Activated CD4-positive, CD25-positive, alpha-beta regulatory T cell treated with anti-CD3 and anti-CD28 coated beads, Interleukin-2, amount 50 U/mL, for 72 hours (primary cell): ENCODE results near the gene PRUNE1.

ENCODE experiments used
- DNase-seq: peaks from one replicate; pipeline ENCODE4 v3.0.0; 2021

Gene PRUNE1

DNA sequence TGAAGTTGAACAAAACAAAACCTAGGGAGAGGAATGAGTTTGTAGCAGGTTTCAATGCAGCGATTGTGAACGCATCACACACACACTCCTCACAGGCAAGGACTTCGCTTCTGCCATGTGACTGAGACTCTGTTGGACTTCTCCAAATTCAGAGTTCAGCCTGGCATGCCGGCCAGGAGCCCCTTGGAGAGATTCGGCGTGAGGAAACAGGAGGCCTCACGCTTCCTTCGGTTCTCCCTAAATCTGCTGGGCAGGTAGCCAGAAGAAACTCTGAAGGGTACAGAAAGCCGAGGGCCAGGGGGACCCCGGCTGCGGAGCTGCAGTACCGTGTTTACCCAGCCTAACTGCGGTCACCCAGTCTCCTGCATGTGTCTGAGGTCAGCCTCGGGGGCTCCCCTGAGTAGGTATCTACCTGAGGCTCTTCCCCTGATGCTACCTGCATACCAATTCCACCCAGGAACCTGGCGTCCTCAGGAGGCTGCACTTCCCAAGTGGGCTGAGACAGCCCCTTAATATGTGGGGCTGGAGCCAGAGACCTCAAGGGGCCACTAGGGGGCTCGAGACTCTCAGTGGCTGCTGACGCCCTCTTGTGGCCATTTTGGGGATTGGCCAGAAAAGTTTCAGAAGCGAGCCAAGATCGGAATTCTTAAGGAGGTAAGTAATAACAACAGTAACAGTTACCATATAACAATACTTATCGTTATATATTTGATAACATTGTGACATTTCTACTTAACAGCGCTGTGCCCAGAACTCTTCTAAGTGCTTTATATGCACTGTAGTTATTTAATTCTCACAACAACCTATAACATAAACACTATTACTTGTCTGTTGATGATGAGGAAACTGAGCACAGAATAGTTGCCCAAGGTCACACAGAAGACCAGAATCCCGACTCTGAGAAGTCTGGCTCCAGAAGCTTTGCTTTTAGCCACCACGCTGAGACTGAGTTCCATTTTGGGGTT, 28.9 kb upstream of the PRUNE1 start:
- peak; percentile 80 for DNase-seq

DNA sequence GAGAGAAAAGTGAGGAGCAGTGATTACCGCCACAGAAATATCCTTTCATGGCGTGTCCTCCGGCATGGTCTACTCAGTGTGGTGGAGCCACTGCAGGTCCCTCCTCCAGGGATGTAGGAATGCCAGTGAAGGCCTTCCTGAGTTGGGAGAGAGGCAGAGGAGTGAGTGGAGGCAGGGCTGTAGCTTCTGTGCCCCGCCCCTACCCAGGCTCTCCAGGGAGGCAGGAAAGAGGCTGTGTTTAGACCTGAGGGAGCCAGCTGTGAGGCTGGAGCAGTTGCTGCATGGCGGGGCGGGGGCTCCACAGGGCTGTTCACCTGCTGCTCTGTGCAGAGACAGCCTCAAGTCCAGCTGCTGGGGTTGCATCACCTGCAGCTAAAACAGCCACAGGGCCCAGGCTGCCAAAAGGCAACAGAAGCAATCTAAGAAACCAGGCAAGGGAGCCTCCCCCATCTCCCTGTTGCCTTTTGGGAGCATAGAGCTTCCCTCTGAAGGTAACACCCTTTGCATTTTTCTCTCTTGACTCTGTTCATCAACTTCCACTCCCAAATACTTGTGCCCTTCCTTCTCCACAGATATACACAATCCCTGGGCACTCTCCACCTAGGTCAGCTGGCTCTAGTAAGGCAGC, 27.0 kb upstream of the PRUNE1 start:
- no peak for DNase-seq

DNA sequence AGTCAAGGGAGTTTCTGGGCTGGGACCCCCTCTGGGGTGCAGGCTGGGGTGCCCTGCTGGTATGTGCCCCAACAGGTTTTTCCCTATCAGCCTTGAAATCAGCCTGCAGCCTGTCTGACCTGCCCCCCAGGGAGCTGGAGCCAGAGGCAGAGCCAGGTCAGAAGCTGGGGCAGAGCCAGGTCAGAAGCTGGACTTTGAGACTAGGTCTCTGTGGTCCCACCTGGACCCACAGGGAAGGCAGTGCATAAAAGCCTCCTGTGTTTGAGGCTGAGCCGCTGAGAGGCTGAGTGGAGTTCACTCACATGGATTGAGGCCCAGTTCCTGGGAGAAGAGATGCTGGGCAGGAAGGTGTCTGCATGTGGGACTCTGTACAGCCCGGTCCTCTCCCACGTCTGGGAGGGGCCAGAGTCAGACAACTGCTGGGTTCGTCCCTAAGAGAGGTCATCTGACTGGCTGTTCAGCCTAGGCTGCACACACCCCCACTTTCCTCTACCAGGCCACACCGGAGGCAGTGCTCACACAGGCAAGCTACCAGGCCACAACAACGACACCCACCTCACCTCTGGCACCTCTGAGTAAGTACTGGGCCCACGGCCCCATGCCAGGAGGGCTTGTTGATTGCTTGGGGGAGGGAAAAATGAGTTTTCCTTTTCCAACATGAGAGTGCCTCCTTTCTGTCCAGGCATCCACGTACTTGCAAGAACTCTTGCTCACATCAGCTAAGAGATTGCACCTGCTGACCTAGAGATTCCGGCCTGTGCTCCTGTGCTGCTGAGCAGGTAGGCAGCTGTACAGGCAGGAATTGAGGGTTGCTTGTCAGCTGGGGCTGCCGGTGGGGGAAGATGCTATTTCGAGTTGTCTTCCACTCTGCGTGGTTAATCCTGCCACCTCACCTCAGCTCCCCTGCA, 26.2 kb upstream of the PRUNE1 start, which contains the start of gene ANXA9:
Gene ANXA9 (plus strand): TSS at position 488 of the 908 bp plus-strand sequence. CDS start 814 bp downstream, outside the sequence.
- no peak for DNase-seq

DNA sequence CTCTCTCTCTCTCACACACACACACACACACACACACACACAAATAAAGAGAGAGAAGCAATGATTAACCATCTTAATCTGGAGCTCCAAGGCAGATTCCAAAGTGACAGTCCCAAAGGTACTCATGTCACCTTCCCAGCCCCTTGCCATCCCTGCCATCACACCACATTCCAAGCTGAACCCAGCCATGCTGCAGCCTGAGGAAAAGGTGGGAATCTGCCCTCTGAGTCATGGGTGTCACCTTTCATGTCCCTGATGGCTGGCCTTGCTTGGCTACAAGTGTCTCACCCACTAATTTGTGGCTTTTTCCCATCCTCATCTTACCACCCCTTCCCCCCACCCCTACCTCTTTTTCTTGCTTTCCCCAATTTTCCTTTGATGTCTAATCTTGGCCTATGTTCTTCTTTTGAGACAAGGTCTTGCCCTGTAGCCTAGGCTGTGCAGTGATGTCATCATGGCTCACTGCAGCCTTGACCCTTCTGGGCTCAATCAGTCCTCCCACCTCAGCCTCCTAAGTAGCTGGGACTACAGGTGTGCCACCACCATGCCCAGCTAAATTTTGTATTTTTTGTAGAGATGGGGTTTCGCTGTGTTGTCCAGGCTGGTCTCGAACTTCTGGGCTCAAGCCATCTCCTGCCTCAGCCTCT, 22.9 kb upstream of the PRUNE1 start:
- DNase-seq, result no peak

DNA sequence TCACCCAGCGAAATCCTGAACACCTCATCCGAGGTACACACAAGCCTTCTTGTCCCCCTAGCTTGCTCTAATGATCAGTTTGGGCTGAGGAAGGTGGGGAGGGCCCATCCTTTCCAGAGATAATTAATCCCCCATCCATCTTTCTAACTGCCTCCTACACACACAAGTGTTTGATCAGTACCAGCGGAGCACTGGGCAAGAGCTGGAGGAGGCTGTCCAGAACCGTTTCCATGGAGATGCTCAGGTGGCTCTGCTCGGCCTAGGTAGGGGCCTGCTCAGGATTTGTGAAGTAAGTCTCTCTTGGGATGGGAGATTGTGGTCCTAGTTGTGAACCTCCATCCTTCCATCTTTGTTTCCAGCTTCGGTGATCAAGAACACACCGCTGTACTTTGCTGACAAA, 20.3 kb upstream of the PRUNE1 start:
- no peak for DNase-seq

DNA sequence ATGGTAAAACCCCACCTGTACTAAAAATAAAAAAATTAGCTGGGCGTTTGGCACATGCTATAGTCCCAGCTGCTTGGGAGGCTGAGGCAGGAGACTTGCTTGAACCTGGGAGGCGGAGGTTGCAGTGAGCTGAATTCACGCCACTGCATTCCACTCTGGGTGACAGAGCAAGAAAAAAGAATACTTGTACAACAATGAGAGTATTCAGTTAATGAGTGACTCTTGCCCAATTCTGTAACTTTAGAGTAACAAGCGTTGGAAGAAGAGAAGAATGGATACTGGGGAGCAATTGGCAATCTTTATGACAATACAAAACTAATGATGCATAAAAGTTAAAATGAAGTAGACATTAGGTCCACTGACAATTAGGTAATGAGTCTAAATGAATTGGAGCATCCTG, 15.6 kb upstream of the PRUNE1 start:
- no peak for DNase-seq

DNA sequence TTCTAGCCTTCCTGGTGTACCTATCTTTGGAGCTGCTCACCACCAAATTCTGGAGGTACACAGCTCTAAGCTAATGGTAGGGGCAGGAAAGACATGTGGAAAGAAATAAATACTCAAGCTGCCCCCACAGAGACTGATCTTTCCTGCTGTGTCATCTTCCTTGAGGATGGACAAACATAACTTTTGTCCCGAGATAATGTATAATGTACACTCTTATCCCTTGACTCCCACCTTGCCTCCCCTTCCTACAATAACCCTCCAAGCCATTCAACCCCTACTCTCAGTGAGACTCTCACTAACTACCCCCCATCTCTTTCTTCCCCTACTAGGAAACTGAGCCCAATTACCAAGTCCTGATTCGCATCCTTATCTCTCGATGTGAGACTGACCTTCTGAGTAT, 14.0 kb upstream of the PRUNE1 start:
- DNase-seq, result no peak

DNA sequence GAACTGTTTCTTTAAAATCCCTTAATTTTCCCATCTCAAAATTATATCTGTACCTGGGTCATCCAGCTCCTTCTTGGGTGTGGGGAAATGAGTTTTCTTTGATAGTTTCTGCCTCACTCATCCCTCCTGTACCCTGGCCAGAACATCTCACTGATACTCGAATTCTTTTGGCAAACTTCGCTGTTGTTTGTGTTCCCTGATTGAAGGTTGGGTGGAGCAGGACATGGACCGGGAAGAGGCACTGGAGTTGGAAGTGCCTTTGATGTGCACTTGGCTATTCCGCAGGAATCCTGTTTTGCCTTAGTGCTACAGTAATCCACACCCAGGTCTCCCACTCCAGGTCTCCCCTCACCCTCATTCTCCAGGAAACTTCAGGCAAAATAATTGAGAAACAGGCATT, 12.8 kb upstream of the PRUNE1 start:
- no peak for DNase-seq

DNA sequence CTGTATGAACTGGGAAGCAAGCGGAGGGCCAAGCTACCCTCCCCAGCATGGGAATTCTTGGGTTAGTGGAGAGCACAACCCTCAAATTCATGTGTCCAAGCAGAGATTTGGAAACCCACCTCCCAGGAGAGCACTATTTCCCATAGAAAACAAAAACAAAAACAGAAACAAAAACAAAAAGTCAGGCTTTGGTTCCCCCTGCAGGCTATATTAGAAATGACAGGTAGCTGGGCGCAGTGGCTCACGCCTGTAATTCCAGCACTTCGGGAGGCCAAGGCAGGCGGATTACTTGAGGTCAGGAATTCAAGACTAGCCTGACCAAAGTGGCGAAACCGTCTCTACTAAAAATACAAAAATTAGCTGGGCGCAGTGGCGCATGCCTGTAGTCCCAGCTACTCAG, 12.4 kb upstream of the PRUNE1 start:
- no peak for DNase-seq

DNA sequence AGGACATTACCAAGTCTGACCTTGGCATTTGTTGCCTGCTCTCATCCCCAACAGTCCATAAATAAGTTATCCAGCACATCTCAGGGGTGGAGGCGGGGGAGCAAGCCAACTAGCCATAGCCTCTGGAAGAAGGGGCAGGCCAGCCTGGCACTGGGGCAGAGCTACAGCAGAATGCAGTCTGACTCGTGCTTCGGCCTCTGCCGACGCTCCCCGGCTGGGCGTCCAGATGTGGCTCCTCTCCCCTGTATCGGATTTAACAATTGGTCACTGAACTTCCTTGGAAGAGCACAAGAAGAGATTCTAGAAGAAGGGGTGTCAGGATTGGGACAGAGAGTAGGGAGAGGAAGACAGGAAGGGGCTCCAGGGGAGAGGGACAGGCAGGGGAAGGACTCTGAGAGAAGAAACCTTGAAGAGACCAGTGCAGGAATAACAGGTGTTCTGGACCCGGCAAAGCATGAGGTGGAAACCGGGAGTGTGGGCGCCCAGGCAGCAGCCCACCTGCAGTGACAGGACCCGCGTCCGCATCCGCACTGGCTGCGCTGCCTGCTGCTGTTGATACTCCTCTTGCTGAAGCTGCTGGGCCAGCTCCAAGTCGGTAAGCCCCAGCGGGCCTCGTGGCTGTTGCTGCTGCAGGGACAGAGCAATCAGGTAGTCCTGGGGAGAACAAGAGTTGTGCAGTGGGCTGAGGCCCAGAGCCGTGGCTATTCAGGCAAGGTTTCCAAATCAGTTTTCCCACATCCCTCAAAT, 10.9 kb upstream of the PRUNE1 start:
- DNase-seq, result no peak

DNA sequence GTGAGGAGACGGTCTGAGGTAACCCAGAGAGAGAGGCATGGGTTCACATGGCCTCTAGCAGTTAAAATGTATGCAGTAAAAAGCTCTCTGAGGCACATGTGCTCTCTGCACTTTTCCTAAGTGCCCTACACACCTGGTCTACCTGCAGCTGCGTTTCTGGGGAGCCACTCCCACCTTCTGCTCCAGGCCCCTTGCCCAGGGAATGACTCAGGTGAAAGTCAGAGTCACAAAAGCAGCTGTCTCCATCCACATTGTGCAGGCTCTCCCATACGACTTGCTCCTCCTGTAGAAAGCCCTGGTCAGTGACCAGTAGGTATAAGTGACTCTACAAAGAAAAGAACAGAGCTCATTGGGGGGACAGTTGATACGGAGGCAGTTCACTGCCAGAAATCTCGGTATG, 10.3 kb upstream of the PRUNE1 start:
- no peak for DNase-seq

DNA sequence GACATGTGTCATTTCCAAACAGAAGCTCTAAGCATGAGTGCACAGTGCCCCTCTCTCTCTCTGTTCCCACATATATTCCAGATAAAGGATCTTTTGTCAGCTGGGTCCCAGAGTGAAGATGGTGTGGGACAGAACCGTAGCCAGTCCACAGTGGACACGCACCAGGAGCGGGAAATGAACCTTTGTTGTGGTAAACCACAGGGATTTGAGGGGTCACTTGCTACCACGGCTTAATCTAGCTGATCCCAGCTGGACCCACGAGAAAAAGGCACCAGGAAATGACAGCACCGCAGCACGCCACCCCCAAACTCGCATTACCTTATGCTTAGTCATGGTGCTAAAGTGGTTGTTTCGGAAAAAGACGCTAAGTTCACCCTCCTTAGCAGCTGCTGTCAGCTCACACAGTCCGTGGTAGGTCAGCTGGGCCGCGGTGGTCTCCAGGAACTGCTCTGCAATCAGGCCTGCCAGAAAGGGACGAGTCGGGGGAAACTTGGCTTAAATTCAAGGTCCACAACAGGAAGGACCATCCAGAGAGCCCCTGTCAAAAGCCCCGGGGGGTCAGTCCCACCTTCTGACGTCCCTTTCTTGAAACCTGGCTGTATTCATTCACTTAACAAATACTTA, 9.1 kb upstream of the PRUNE1 start:
- no peak for DNase-seq

DNA sequence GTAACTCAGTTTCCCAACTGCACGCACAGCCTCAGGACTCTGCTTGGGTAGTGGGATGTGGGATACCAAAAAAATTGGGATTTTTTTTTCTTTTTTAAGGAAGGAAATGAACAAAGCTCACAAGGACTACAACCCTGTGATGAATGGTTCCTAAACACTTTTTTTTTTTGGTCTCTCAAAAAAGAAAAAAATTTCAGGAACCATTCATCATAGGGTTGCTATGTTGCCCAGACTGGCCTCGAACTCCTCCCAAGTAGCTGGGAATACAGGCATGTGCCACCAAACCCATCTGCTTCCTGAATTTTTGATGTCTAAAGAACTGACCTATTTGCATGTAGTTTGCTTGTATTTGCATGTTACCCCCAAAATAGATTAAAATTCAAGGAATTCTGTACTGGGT, 8.3 kb upstream of the PRUNE1 start:
- DNase-seq, result no peak

DNA sequence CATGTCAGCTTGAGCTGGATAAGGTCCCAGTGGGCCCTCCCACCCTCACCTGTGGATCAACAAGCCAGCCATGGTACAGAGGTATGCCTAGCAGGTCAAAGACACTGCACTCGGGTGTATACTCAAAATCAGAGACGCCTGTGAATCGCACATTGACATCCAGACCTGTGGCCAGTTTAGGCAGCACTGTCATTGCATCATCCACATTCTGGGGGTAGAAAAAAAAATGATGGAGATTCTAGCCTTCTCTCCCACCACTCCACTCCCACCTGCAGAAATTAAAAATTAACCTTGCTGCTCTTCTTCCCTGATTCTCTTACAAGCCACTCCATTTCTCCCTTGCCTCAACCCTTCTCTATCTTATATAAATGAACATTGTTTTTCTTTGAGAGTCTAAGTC, 7.8 kb upstream of the PRUNE1 start:
- no peak for DNase-seq

DNA sequence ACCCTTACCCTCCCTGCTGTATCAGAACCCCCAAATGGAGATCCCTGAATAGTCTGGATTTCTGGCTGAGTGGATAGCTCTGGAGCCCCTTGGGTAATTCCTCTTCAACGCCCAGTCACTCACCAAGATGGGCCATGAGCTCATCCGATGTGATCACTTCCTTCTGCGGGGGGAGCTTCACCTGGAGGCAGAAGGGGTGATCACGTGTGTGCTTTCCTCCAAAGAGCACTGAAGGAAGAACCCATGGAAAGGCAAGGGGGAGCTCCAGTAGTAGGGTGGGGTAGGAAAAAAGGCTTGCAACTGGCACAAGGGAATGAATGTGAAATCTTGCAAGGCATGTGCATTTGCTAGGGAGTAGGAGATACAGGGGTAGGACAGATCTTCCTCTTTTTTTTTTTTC, 6.6 kb upstream of the PRUNE1 start:
- DNase-seq, result no peak

DNA sequence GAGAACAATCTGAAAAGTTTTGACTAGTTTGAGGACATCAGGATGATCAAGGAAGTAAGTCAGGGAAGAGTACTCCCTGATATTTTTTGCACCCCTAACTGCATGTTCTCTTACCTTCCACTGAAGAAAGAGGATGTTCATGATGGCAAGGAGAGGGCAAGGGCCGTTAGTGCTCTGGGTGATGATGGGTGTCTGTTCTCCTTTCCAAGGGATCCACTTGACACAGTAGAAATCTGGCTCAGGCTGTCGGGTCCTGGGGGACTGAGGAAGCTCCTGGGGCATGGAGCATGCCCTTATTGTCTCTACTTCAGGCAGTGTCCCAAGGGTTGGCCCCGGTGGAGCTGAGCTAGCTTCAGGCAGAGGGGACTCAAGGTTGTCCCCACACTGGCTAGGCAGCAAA, 6.2 kb upstream of the PRUNE1 start:
- DNase-seq, result no peak

DNA sequence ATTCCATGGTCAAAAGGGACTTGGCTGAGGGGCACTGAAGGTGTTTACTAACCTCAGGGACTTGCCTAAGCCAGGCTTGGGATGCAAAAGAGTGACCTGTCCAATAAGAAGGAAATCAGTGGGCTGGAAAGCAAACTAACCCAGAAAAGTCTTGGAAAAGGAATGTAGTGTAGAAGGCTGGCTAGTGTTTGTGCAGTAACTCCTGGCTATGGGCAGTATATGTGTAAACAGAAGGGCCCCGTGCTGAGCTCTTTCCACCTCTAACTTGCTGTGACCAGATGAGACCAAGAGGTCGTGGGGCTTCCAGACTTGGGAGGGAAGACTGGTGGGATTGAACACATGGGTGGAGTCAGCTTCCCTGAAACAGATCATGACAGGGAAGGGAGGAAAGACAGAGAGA, 5.6 kb upstream of the PRUNE1 start:
- no peak for DNase-seq

DNA sequence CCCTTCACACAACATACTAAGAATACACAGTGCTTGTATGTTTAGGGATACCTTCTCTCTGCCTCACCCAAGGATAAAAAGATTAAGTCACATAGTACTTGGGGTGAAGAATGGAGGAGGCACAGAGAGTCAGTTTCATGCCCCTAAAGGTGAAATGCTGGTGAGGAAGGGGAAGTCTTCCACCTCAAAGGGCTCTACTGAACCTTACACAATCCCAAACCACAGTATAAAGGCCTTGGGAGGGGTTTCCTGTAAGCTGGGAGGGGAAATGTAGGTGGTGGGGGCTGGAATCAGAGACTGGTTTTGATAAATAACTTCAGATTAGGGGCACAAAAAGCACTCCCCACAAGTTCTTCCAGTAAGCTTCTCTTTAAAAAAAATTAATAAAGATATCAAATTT, 5.1 kb upstream of the PRUNE1 start:
- DNase-seq, result no peak

DNA sequence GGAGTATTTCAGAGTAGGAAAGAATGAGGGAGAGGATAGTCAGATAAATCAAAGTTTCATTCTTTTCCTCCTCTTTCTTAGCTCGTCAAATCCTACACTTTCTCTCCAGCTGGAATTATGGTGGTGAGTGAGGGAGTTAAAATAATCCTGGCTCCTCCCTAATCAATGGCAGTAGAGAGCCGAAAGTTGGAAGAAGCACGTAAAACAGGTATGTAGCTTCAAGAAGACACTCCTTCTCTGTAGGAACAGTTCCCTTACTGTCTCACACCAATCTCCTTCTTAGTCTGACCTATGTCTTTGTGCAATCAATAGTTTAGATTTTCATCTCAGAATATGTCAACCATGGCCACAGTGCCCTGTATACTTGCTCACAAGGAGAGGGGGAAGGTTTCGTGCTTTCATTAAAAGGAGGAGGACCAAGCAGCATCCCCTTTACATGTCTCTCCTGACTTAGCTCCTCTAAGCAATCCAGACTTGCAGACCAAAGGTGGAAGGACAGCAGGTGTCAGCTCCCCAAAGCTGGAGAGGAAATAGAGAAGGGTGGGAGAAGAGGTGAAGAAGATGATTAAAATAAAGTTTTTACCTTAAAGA, 2.4 kb upstream of the PRUNE1 start:
- no peak for DNase-seq

DNA sequence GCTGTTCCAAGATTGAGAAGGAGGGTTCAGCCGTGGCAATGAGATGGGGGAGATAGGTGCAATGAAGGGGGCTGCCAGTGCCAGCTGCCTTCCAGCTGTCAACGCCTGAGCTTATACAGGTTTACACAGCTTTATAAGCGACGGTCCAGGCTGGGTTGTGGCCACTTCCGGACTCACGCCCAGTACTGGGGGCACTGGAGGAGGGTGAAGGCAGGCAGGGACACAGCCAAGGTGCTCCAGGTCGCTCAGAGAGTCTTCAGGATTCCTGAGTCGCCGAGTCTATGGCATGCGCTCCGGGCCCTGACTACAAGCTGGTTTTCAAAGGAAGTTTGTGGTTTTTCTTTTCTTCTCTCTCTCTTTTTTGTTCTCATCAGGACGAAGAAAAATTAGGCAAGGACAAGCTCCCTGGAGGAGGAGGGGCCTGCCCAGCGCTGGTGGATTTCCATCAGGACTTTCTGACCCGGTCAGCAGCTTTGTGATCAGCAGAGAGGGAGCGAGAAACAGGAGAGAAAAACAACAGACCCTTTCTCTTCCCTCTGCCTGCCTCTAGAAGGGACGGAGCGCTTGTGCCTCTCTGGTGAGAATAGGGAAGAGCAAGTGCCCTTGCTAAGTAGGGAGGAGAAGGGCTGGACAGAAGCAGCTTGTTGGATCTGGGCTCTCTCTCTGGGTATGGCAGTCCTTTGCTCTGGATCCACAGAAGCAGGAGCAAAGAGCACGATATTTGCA, 1.8 kb upstream of the PRUNE1 start, which contains the start of gene MINDY1:
Gene MINDY1 (minus strand): TSS at position 576 of the 726 bp plus-strand sequence. CDS start 4,285 bp downstream, outside the sequence.
- DNase-seq, result peak; percentile 40
